DND-41 (cell line): ENCODE results near the gene ANGPTL8.

ENCODE experiments used
- EZH2 ChIP-seq: IDR thresholded peaks from 3 replicates; pipeline ENCODE4 v1.6.1; 2012; ENCODE audit warnings: borderline replicate concordance, low read depth, mild to moderate bottlenecking, moderate library complexity, low read length, inconsistent platforms; ENCODE audit not compliant: severe bottlenecking
- TF ChIP-seq, protein P1 (sequence below): IDR thresholded peaks from 2 replicates; pipeline ENCODE4 v1.5.1; 2012; ENCODE audit warnings: borderline replicate concordance, low read length, moderate library complexity, mild to moderate bottlenecking; ENCODE audit not compliant: poor library complexity, severe bottlenecking; ENCODE audit errors: extremely low read depth

DNA sequence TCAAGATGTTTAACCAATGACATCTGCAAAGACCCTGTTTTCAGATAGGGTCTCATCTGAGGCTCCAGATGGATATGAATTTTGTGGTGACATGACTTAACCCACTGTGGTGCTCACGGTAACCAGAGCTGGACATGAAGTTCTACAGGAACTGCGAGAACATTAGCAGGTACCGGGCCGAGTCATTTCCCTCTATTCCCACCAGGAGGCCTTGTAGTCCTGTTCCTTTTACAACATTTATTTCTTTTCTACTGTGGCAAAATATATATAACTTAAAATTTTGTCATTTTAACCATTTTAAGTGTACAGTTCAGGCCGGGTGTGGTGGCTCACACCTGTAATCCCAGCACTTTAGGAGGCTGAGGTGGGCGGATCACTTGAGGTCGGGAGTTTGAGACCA lies 48.9 kb downstream of the ANGPTL8 start:
- TF ChIP-seq, protein P1, sequence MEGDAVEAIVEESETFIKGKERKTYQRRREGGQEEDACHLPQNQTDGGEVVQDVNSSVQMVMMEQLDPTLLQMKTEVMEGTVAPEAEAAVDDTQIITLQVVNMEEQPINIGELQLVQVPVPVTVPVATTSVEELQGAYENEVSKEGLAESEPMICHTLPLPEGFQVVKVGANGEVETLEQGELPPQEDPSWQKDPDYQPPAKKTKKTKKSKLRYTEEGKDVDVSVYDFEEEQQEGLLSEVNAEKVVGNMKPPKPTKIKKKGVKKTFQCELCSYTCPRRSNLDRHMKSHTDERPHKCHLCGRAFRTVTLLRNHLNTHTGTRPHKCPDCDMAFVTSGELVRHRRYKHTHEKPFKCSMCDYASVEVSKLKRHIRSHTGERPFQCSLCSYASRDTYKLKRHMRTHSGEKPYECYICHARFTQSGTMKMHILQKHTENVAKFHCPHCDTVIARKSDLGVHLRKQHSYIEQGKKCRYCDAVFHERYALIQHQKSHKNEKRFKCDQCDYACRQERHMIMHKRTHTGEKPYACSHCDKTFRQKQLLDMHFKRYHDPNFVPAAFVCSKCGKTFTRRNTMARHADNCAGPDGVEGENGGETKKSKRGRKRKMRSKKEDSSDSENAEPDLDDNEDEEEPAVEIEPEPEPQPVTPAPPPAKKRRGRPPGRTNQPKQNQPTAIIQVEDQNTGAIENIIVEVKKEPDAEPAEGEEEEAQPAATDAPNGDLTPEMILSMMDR = peak; percentile 50
- no peak for TF ChIP-seq EZH2
